Ishikawa (cell line): ENCODE data around the gene AATK.

Source experiments
- CEBPB ChIP-seq: IDR thresholded peaks from 2 replicates; pipeline ENCODE4 v1.6.1; 2012
- CREB1 ChIP-seq: IDR thresholded peaks from 2 replicates; pipeline ENCODE4 v1.6.1; 2012; ENCODE audit warnings: low read depth
- TAF1 ChIP-seq: IDR thresholded peaks from 2 replicates; pipeline ENCODE4 v1.6.1; 2012; ENCODE audit warnings: low read depth, mild to moderate bottlenecking
- YY1 ChIP-seq: IDR thresholded peaks from 2 replicates; pipeline ENCODE4 v1.6.1; 2012; ENCODE audit warnings: low read depth
- TF ChIP-seq, protein P1 (sequence below): IDR thresholded peaks from 2 replicates; pipeline ENCODE4 v1.6.1; 2012; ENCODE audit warnings: low read depth, mild to moderate bottlenecking
- TF ChIP-seq, protein P2 (sequence below): IDR thresholded peaks from 2 replicates; pipeline ENCODE4 v1.6.1; 2012

DNA sequence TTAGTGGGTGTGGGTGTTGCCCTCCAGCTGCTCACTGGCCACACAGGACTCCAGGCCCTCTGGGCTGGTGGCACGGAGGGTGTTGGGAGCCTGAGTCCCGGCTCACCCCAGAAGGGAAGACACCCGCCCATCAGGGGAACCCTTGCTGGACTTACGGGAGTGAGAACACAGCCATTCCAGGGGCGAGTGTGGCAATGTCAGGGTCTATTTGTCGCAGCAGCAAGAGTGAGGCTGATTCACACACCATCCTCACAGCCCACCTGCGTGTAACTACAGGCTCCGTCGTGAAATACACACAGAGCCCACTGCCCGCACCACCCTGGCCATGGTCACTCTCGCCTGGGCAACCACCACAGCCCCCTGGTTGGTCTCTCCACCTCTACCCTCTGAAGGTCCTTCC lies 17.8 kb upstream of the AATK start:
- TF ChIP-seq, protein P1, sequence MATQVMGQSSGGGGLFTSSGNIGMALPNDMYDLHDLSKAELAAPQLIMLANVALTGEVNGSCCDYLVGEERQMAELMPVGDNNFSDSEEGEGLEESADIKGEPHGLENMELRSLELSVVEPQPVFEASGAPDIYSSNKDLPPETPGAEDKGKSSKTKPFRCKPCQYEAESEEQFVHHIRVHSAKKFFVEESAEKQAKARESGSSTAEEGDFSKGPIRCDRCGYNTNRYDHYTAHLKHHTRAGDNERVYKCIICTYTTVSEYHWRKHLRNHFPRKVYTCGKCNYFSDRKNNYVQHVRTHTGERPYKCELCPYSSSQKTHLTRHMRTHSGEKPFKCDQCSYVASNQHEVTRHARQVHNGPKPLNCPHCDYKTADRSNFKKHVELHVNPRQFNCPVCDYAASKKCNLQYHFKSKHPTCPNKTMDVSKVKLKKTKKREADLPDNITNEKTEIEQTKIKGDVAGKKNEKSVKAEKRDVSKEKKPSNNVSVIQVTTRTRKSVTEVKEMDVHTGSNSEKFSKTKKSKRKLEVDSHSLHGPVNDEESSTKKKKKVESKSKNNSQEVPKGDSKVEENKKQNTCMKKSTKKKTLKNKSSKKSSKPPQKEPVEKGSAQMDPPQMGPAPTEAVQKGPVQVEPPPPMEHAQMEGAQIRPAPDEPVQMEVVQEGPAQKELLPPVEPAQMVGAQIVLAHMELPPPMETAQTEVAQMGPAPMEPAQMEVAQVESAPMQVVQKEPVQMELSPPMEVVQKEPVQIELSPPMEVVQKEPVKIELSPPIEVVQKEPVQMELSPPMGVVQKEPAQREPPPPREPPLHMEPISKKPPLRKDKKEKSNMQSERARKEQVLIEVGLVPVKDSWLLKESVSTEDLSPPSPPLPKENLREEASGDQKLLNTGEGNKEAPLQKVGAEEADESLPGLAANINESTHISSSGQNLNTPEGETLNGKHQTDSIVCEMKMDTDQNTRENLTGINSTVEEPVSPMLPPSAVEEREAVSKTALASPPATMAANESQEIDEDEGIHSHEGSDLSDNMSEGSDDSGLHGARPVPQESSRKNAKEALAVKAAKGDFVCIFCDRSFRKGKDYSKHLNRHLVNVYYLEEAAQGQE, result no peak
- TF ChIP-seq CREB1, result no peak
- no peak for TF ChIP-seq TAF1
- TF ChIP-seq CEBPB, result no peak
- TF ChIP-seq, protein P2, sequence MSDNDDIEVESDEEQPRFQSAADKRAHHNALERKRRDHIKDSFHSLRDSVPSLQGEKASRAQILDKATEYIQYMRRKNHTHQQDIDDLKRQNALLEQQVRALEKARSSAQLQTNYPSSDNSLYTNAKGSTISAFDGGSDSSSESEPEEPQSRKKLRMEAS, result no peak
- no peak for TF ChIP-seq YY1
